SK-N-SH treated with all-trans-retinoic acid at 6 μM for 48 hours (cell line): ENCODE data around the gene FCSK.

Experiments
- ATAC-seq: fragments of 200-7000 bp; cut with Tn5 transposase; 3 replicates; pipeline ENCODE4 v1.9.1; 2020; ENCODE audit warnings: mild to moderate bottlenecking, moderate library complexity
- ARNTL ChIP-seq: fragments of 450-650 bp; formaldehyde crosslinking; IDR thresholded peaks from 2 replicates; pipeline ENCODE4 v1.5.0; 2020; ENCODE audit warnings: low read depth, mild to moderate bottlenecking, moderate library complexity, borderline replicate concordance
- BACH2 ChIP-seq: fragments of 250-450 bp; sonication (Bioruptor Pico); IDR thresholded peaks from 2 replicates; pipeline ENCODE4 v1.9.0; 2021; ENCODE audit warnings: mild to moderate bottlenecking, borderline replicate concordance
- CREB5 ChIP-seq: fragments of 250-450 bp; sonication (Bioruptor Pico); IDR thresholded peaks from 2 replicates; pipeline ENCODE4 v1.5.1; 2020; ENCODE audit warnings: low read depth, mild to moderate bottlenecking, moderate library complexity
- CSDC2 ChIP-seq: fragments of 250-450 bp; sonication (Bioruptor Pico); IDR thresholded peaks from 2 replicates; pipeline ENCODE4 v1.5.0; 2020; ENCODE audit warnings: mild to moderate bottlenecking, moderate library complexity
- CSRNP3 ChIP-seq: fragments of 250-450 bp; sonication (Bioruptor Pico); IDR thresholded peaks from 2 replicates; pipeline ENCODE4 v1.5.1; 2021; ENCODE audit warnings: mild to moderate bottlenecking, moderate library complexity
- ESRRG ChIP-seq: fragments of 250-450 bp; sonication (Bioruptor Pico); IDR thresholded peaks from 2 replicates; pipeline ENCODE4 v1.6.1; 2021; ENCODE audit warnings: mild to moderate bottlenecking
- ISL1 ChIP-seq: fragments of 250-450 bp; sonication (Bioruptor Pico); IDR thresholded peaks from 2 replicates; pipeline ENCODE4 v2.1.2; 2022; ENCODE audit warnings: mild to moderate bottlenecking, moderate library complexity
- OSR1 ChIP-seq: fragments of 250-450 bp; sonication (Bioruptor Pico); IDR thresholded peaks from 2 replicates; pipeline ENCODE4 v1.8.0; 2022; ENCODE audit warnings: moderate library complexity, mild to moderate bottlenecking, inconsistent platforms
- PATZ1 ChIP-seq: fragments of 250-450 bp; sonication (Bioruptor Pico); IDR thresholded peaks from 2 replicates; pipeline ENCODE4 v1.8.0; 2020; ENCODE audit warnings: mild to moderate bottlenecking, moderate library complexity, borderline replicate concordance
- POU6F1 ChIP-seq: fragments of 250-450 bp; sonication (Bioruptor Pico); IDR thresholded peaks from 2 replicates; pipeline ENCODE4 v1.8.0; 2021; ENCODE audit warnings: low read depth, mild to moderate bottlenecking, moderate library complexity, borderline replicate concordance
- PPARA ChIP-seq: fragments of 250-450 bp; sonication (Bioruptor Pico); IDR thresholded peaks from 2 replicates; pipeline ENCODE4 v1.5.0; 2020; ENCODE audit warnings: mild to moderate bottlenecking, borderline replicate concordance
- SNAI2 ChIP-seq: fragments of 250-450 bp; sonication (Bioruptor Pico); IDR thresholded peaks from 2 replicates; pipeline ENCODE4 v1.5.0; 2020; ENCODE audit warnings: mild to moderate bottlenecking, moderate library complexity
- TCF4 ChIP-seq: fragments of 250-450 bp; sonication (Bioruptor Pico); IDR thresholded peaks from 2 replicates; pipeline ENCODE4 v1.8.0; 2021; ENCODE audit warnings: mild to moderate bottlenecking, moderate library complexity, borderline replicate concordance
- TOX ChIP-seq: fragments of 250-450 bp; sonication (Bioruptor Pico); IDR thresholded peaks from 2 replicates; pipeline ENCODE4 v1.8.0; 2021; ENCODE audit warnings: mild to moderate bottlenecking, moderate library complexity, borderline replicate concordance
- TSHZ2 ChIP-seq: fragments of 250-450 bp; sonication (Bioruptor Pico); IDR thresholded peaks from 2 replicates; pipeline ENCODE4 v1.5.0; 2020; ENCODE audit warnings: mild to moderate bottlenecking, moderate library complexity
- ZC3H10 ChIP-seq: fragments of 250-450 bp; sonication (Bioruptor Pico); IDR thresholded peaks from 2 replicates; pipeline ENCODE4 v1.5.1; 2021; ENCODE audit warnings: mild to moderate bottlenecking, moderate library complexity
- ZNF565 ChIP-seq: fragments of 450-650 bp; formaldehyde crosslinking; conservative IDR thresholded peaks from 2 replicates; pipeline ENCODE4 v1.5.0; 2020; ENCODE audit warnings: low read depth, mild to moderate bottlenecking, moderate library complexity
- ZNF70 ChIP-seq: fragments of 450-650 bp; formaldehyde crosslinking; IDR thresholded peaks from 2 replicates; pipeline ENCODE4 v1.5.0; 2020; ENCODE audit warnings: mild to moderate bottlenecking, moderate library complexity
- ZNF8 ChIP-seq: fragments of 450-650 bp; formaldehyde crosslinking; IDR thresholded peaks from 2 replicates; pipeline ENCODE4 v1.5.0; 2020; ENCODE audit warnings: mild to moderate bottlenecking, moderate library complexity

FCSK gene

GRCh38 chr16:70432356-70432722 lies 22.1 kb upstream of the FCSK start (continued):
- TF ChIP-seq CSDC2 (CRISPR knock-in tag) = no peak
- TF ChIP-seq, all 23 proteins: peak for 0

GRCh38 chr16:70432723-70433457 lies 21.5 kb upstream of the FCSK start:
- peak; percentile 18 for ATAC-seq
- peak; percentile 94 for TF ChIP-seq ZNF70 (CRISPR knock-in tag)
- no peak for TF ChIP-seq CSRNP3 (CRISPR knock-in tag)
- TF ChIP-seq ZC3H10 (CRISPR knock-in tag) = no peak
- TF ChIP-seq ZNF8 (CRISPR knock-in tag) = no peak

GRCh38 chr16:70433458-70434103 lies 20.8 kb upstream of the FCSK start:
- no peak for TF ChIP-seq PATZ1 (CRISPR knock-in tag)
- TF ChIP-seq ZC3H10 (CRISPR knock-in tag) = no peak
- TF ChIP-seq ARNTL = no peak
- TF ChIP-seq SNAI2 (CRISPR knock-in tag) = no peak
- no peak for TF ChIP-seq PPARA
- TF ChIP-seq TSHZ2 = no peak
- TF ChIP-seq BACH2 = no peak
- no peak for TF ChIP-seq TOX (CRISPR knock-in tag)
- TF ChIP-seq ESRRG = no peak
- ATAC-seq = peak; percentile 9

- no peak for TF ChIP-seq CSDC2 (CRISPR knock-in tag)
- no peak for TF ChIP-seq TCF4 (CRISPR knock-in tag)
- TF ChIP-seq ZC3H10 (CRISPR knock-in tag) = no peak
- TF ChIP-seq OSR1 (CRISPR knock-in tag) = no peak
- no peak for TF ChIP-seq ZNF70 (CRISPR knock-in tag)
- TF ChIP-seq CREB5 (CRISPR knock-in tag) = no peak
- no peak for TF ChIP-seq TOX (CRISPR knock-in tag)
- TF ChIP-seq POU6F1 (CRISPR knock-in tag) = no peak
- no peak for TF ChIP-seq SNAI2 (CRISPR knock-in tag)
- no peak for TF ChIP-seq ESRRG
- TF ChIP-seq CSRNP3 (CRISPR knock-in tag) = no peak
- TF ChIP-seq ZNF565 (CRISPR knock-in tag) = no peak
- no peak for TF ChIP-seq ARNTL
- no peak for TF ChIP-seq PPARA
- no peak for TF ChIP-seq ISL1 (CRISPR knock-in tag)
These were observed 19.7 kb upstream of the FCSK start for GRCh38 chr16:70434484-70435260.

More at GRCh38 chr16:70434484-70435260, 19.7 kb upstream of the FCSK start:
- no peak for ATAC-seq
